GM10248 (cell line): ENCODE results near the gene CLVS2.

ENCODE experiments used
- CTCF ChIA-PET: fragments of 300-600 bp; sonication (Branson Sonifier 250); formaldehyde crosslinking; extraction: SDS; loops from one replicate; lab custom pipeline; 2021; ENCODE audit warnings: antibody characterized with exemption; lab: Yijun Ruan, JAX
- POLR2A ChIA-PET: fragments of 350-650 bp; sonication (Branson Sonifier 250); formaldehyde crosslinking; extraction: SDS; loops from one replicate; lab custom pipeline; 2020; ENCODE audit warnings: antibody characterized with exemption; lab: Yijun Ruan, JAX
- DNase-seq: peaks from one replicate; pipeline ENCODE4 v3.0.0; 2012; ENCODE audit errors: extremely low spot score
- TF ChIP-seq, protein P1 (sequence below): IDR thresholded peaks from 2 replicates; pipeline ENCODE4 v1.5.1; 2012; ENCODE audit warnings: mild to moderate bottlenecking, low read depth; ENCODE audit errors: extremely low read depth, missing control alignments, control extremely low read depth

CLVS2 gene

DNA sequence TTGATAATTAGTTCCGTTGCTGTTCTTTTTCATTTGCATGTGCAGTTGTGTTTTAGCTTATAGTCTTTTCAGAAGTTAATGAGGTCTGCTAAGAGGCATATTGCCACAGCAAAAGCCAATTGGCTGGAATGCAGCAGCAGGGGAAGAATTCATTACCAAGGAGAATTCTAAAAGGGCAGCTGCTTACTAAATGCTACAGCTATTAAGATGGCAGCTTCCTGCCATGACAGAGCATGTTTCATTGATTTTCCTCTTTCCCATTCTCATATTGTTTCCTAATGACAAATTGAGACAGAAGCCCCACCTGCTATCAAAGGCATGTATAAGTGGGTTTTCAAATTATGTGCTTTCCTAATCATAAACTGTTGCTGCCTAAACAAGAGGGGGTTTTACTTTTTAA, 66.6 kb downstream of the CLVS2 start:
- ChIA-PET CTCF (no interaction called here), POLR2A (no interaction called here)
- DNase-seq: no peak
- TF ChIP-seq, protein P1, sequence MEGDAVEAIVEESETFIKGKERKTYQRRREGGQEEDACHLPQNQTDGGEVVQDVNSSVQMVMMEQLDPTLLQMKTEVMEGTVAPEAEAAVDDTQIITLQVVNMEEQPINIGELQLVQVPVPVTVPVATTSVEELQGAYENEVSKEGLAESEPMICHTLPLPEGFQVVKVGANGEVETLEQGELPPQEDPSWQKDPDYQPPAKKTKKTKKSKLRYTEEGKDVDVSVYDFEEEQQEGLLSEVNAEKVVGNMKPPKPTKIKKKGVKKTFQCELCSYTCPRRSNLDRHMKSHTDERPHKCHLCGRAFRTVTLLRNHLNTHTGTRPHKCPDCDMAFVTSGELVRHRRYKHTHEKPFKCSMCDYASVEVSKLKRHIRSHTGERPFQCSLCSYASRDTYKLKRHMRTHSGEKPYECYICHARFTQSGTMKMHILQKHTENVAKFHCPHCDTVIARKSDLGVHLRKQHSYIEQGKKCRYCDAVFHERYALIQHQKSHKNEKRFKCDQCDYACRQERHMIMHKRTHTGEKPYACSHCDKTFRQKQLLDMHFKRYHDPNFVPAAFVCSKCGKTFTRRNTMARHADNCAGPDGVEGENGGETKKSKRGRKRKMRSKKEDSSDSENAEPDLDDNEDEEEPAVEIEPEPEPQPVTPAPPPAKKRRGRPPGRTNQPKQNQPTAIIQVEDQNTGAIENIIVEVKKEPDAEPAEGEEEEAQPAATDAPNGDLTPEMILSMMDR: no peak

DNA sequence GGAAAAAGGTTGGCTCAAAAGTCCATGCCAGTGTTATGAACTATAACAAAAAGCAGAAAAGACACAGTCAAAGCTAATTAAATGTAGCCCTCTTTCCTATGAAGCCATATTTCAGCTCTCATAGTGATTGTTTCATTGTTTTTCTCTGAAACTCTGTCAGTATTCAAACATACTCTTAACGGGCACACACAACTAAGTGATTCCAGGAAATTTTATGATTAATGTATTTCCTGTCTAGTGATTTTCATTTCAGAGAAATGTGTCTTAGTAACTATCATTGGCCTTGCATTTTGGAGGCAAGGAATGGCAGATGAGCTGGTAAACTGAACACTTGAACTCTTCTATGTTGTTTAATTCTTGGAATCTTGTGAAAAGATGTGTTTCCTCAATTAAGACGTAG, 68.0 kb downstream of the CLVS2 start:
- TF ChIP-seq, protein P1: no peak
- ChIA-PET CTCF (no interaction called here), POLR2A (no interaction called here)
- DNase-seq: no peak

DNA sequence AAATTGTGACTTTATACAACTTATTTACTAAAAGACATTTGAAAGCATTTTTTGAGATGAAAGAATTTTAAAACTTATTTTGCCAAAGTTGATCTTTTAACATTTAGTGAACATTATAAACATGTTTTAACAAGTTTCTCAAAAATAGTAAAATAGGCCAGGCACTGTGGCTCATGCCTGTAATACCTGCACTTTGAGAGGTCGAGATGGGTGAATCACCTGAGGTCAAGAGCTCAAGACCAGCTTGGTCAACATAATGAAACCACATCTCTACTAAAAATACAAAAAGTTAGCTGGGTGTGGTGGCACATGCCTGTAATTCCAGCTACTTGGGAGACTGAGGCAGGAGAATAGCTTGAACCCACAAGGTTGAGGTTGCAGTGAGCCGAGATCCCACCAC, 78.6 kb downstream of the CLVS2 start:
- ChIA-PET CTCF (no interaction called here), POLR2A (no interaction called here)
- TF ChIP-seq, protein P1: no peak
- DNase-seq: no peak

DNA sequence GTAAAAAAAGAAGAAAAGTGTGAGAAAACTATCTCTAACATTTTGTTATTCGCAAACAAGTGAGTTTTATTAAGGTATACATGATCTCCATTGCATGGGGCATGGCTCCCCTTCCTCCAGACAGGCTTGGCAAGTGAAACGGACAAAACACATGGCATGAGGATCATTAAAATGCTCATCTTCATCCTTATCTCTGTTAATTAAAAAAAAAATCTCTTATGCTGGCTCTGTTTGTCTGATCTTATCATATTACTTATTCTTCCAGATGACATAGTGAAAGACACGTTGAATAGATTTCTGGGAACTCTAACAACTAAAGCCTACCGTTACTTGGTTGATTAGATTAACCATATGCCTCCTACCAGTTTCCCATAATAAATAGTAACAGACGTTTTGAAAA, 89.4 kb downstream of the CLVS2 start:
- ChIA-PET CTCF (no interaction called here), POLR2A (no interaction called here)
- no peak for DNase-seq
- TF ChIP-seq, protein P1: no peak

DNA sequence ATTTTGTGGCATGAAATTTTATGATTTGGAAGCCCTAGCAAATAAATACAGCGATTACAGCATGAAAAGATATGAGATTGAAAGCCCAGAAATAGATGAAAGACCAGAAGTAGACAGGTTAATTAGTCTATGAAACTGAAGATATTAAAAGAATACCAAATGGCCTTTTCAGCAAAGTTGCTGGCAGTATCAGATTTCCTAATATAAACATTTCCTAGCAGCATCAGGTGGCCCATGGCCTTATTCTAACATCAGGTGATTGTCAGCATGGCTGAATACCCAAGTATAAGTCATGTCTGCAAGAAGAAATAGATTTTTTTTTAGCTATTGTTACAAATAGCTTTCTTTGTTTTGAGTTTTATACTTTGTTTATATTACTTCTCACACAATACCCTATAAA, 93.2 kb downstream of the CLVS2 start:
- no peak for DNase-seq
- TF ChIP-seq, protein P1: no peak
- CTCF ChIA-PET: interaction anchor here (1.0 kb wide), 1 partner anchor 9 kb away, joined by 3 read pairs; no protein-coding TSS in a partner anchor
- POLR2A ChIA-PET: no interaction called here

DNA sequence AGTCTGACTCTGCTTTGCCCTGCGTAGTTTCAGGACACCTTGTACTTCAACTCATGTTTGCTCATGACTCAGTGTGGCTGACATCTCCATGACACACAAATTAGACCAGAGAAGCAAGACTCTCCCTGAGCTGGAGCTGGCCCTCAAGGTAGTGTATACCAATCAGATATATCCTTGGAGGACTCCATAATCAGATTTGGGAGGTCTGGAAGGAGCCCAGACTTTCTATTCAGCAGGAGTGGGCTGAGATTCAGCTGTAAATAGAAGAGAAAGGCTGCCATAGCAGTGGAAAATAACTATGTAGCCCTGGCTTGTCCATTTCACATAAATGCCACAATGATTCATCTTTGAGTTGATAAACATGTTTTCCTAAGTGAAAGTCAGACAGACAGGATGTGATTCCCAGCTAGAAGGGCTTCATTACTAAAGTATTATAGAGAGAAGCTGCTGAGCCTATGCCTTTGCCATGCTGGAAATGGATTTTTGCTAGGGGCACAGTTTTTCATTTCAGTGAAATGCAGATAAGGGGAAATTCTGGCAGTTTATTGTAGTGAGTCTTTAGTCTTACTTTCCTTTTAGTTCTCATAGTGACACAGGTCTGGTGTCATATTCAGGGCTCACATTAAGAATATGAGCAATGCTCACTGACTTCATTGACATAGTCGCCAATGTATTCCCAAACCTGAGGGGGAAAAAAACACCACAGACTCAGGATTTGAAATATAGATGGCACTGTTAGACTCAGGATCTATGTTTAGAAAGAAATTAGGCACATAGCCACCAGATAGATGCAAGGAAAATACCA, 95.3 kb downstream of the CLVS2 start:
- CTCF ChIA-PET: no interaction called here
- no peak for DNase-seq
- TF ChIP-seq, protein P1: no peak
- POLR2A ChIA-PET: no interaction called here
